GM12892 (cell line): ENCODE measurements around the gene NUDT11.

Source experiments
- POLR2A ChIP-seq: IDR thresholded peaks from 2 replicates; pipeline ENCODE4 v1.6.1; 2011; ENCODE audit warnings: low read depth, low read length, control low read depth
- POLR2AphosphoS5 ChIP-seq: IDR thresholded peaks from 2 replicates; pipeline ENCODE4 v1.6.1; 2011; ENCODE audit warnings: low read depth, low read length, control low read depth
- TAF1 ChIP-seq: IDR thresholded peaks from 2 replicates; pipeline ENCODE4 v1.6.1; 2011; ENCODE audit warnings: low read depth, mild to moderate bottlenecking, control low read depth, low read length, borderline replicate concordance

DNA sequence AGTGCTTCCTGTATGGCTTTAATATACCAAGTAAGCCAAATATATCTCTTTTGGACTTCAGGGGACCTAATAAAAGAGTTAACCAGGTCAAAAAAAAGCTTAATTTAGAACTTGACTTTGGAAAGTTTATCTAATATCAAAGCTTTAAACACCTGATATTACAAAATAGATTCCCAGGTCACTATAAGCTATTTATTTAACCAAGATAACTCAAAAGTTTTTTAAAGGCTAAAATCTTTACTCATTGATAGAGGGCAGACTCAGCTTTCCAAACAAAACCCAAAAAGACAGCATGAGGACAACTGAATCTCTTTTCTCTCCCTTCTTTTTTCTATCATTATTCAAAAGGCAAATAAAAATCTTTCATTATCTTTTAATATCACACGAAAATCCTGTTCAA, 19.5 kb downstream of the NUDT11 start:
- TF ChIP-seq POLR2A (no peak), POLR2AphosphoS5 (no peak), TAF1 (no peak)
